ENCODE results near the gene MEIOSIN.

The MEIOSIN gene

GRCh38 chr19:45772912-45773311 lies 39.7 kb downstream of the MEIOSIN start:
- Histone ChIP-seq H3K23ac (ENCODE audit: low read depth, low read length, poor library complexity) (no peak overlapping the region), H3K18ac (ENCODE audit: low read length) (no peak overlapping the region), H2BK120ac (ENCODE audit: low read depth, low read length) (no peak overlapping the region), H3K4me3 (ENCODE audit: low read length in 2 of 2) (no peak overlapping the region), H3K27ac (replicated peaks; ENCODE audit: low read length) (no peak overlapping the region), H3K14ac (ENCODE audit: low read length) (no peak overlapping the region), H3K4ac (ENCODE audit: low read length) (no peak overlapping the region), H3K79me1 (ENCODE audit: low read depth, low read length) (peaks cover 2% of the 10 kb centered on the region), H4K91ac (ENCODE audit: low read depth, low read length, poor library complexity) (no peak overlapping the region), H2BK15ac (ENCODE audit: low read length) (no peak overlapping the region), H2AK5ac (ENCODE audit: low read depth, low read length) (no peak overlapping the region), H4K8ac (ENCODE audit: low read depth, low read length) (no peak overlapping the region), H3K4me1 (ENCODE audit: control insufficient read depth in 2 of 2, insufficient read depth in 1 of 2, low read depth in 1 of 2, low read length in 2 of 2) (peaks cover 5 to 6% of the 10 kb centered on the region in 2 donors), H3K27me3 (ENCODE audit: control insufficient read depth in 3 of 3, insufficient read depth in 3 of 3, low read depth in 1 of 3, low read length in 3 of 3) (no peaks in the 10 kb centered on the region), H2AFZ (ENCODE audit: low read length) (no peak overlapping the region), H2BK5ac (ENCODE audit: low read length) (no peak overlapping the region), H3K9me3 (replicated peaks in 1 of 2; ENCODE audit: control insufficient read depth in 2 of 2, insufficient read depth in 1 of 2, low read depth in 1 of 2, low read length in 2 of 2) (no peaks in the 10 kb centered on the region), H3K36me3 (replicated peaks in 1 of 2; ENCODE audit: control insufficient read depth in 2 of 2, insufficient read depth in 2 of 2, low read length in 2 of 2) (peaks cover 30 to 57% of the 10 kb centered on the region in 2 donors), H2BK12ac (ENCODE audit: low read length) (no peak overlapping the region), H3K9ac (ENCODE audit: low read depth, low read length, poor library complexity) (no peak overlapping the region), H3K4me2 (ENCODE audit: insufficient read depth, low read length, poor library complexity, severe bottlenecking) (no peak overlapping the region)
- no peak for DNase-seq (ENCODE audit: low spot score)
- WGBS, 2 donors (ENCODE audit: extremely low coverage in 2 of 2, insufficient read length in 2 of 2, insufficient replicate concordance in 1 of 2): no CpG with 5 or more reads among the region's 3 CpGs

GRCh38 chr19:45773384-45773783 lies 40.1 kb downstream of the MEIOSIN start:
- Histone ChIP-seq H2AFZ (ENCODE audit: low read length) (no peak overlapping the region), H2BK5ac (ENCODE audit: low read length) (no peak overlapping the region), H3K4me3 (ENCODE audit: low read length in 2 of 2) (no peak overlapping the region), H2BK12ac (ENCODE audit: low read length) (no peak overlapping the region), H2AK5ac (ENCODE audit: low read depth, low read length) (no peak overlapping the region), H3K18ac (ENCODE audit: low read length) (no peak overlapping the region), H2BK120ac (ENCODE audit: low read depth, low read length) (no peak overlapping the region), H3K79me1 (ENCODE audit: low read depth, low read length) (no peaks in the 10 kb centered on the region), H2BK15ac (ENCODE audit: low read length) (no peak overlapping the region), H4K91ac (ENCODE audit: low read depth, low read length, poor library complexity) (no peak overlapping the region), H3K23ac (ENCODE audit: low read depth, low read length, poor library complexity) (no peak overlapping the region), H4K8ac (ENCODE audit: low read depth, low read length) (no peak overlapping the region), H3K27ac (replicated peaks; ENCODE audit: low read length) (no peak overlapping the region), H3K14ac (ENCODE audit: low read length) (no peak overlapping the region), H3K36me3 (replicated peaks in 1 of 2; ENCODE audit: control insufficient read depth in 2 of 2, insufficient read depth in 2 of 2, low read length in 2 of 2) (peaks cover 32 to 62% of the 10 kb centered on the region in 2 donors), H3K4me2 (ENCODE audit: insufficient read depth, low read length, poor library complexity, severe bottlenecking) (no peak overlapping the region), H3K27me3 (ENCODE audit: control insufficient read depth in 3 of 3, insufficient read depth in 3 of 3, low read depth in 1 of 3, low read length in 3 of 3) (no peaks in the 10 kb centered on the region), H3K9ac (ENCODE audit: low read depth, low read length, poor library complexity) (no peak overlapping the region), H3K9me3 (replicated peaks in 1 of 2; ENCODE audit: control insufficient read depth in 2 of 2, insufficient read depth in 1 of 2, low read depth in 1 of 2, low read length in 2 of 2) (no peaks in the 10 kb centered on the region), H3K4me1 (ENCODE audit: control insufficient read depth in 2 of 2, insufficient read depth in 1 of 2, low read depth in 1 of 2, low read length in 2 of 2) (peaks cover 5 to 6% of the 10 kb centered on the region in 2 donors), H3K4ac (ENCODE audit: low read length) (no peak overlapping the region)
- DNase-seq (ENCODE audit: low spot score): no peak
- WGBS, 2 donors (ENCODE audit: extremely low coverage in 2 of 2, insufficient read length in 2 of 2, insufficient replicate concordance in 1 of 2): no CpG with 5 or more reads among the region's 2 CpGs

DNA sequence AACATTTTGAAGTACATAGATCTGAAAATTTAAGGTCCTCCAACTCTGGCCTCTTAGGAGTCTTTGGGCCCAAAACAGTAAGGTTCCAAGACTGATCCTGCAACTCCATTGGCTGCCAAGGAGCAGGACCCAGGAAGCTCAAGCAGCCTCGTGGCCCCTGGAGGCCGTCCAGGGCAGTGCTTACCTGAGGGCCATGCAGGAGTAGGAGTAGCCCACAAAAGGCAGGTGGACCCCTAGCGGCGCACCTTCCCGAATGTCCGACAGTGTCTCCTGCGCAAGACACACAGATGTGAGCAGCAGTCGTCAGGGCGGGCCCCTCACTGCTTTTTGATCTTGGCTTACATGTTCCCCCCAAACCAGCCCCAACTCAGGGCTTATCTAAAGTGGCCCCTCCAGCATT lies 41.5 kb downstream of the MEIOSIN start:
- WGBS, 2 donors (ENCODE audit: extremely low coverage in 2 of 2, insufficient read length in 2 of 2, insufficient replicate concordance in 1 of 2): no CpG with 5 or more reads among the region's 9 CpGs
- H3K27ac ChIP-seq (replicated peaks; ENCODE audit: low read length): no peak overlapping the region

GRCh38 chr19:45777395-45777961 lies 44.2 kb downstream of the MEIOSIN start:
- Histone ChIP-seq H3K27ac (replicated peaks; ENCODE audit: low read length) (no peak overlapping the region), H4K8ac (ENCODE audit: low read depth, low read length) (peak overlapping the region; percentile 32), H2AFZ (ENCODE audit: low read length) (no peak overlapping the region), H3K4ac (ENCODE audit: low read length) (peak overlapping the region; percentile 48), H3K9ac (ENCODE audit: low read depth, low read length, poor library complexity) (peak overlapping the region; percentile 3), H2BK15ac (ENCODE audit: low read length) (no peak overlapping the region), H3K18ac (ENCODE audit: low read length) (no peak overlapping the region), H2AK5ac (ENCODE audit: low read depth, low read length) (no peak overlapping the region), H2BK5ac (ENCODE audit: low read length) (peak overlapping the region; percentile 60), H3K4me2 (ENCODE audit: insufficient read depth, low read length, poor library complexity, severe bottlenecking) (no peak overlapping the region), H3K36me3 (replicated peaks in 1 of 2; ENCODE audit: control insufficient read depth in 2 of 2, insufficient read depth in 2 of 2, low read length in 2 of 2) (peaks cover 28 to 59% of the 10 kb centered on the region in 2 donors), H3K79me1 (ENCODE audit: low read depth, low read length) (no peaks in the 10 kb centered on the region), H3K14ac (ENCODE audit: low read length) (no peak overlapping the region), H2BK12ac (ENCODE audit: low read length) (no peak overlapping the region), H3K4me1 (ENCODE audit: control insufficient read depth in 2 of 2, insufficient read depth in 1 of 2, low read depth in 1 of 2, low read length in 2 of 2) (peaks cover 6 to 19% of the 10 kb centered on the region in 2 donors), H4K91ac (ENCODE audit: low read depth, low read length, poor library complexity) (peak overlapping the region; percentile 24), H3K23ac (ENCODE audit: low read depth, low read length, poor library complexity) (peak overlapping the region; percentile 96), H3K27me3 (ENCODE audit: control insufficient read depth in 3 of 3, insufficient read depth in 3 of 3, low read depth in 1 of 3, low read length in 3 of 3) (peaks cover 0 to 6% (median 0%) of the 10 kb centered on the region in 3 experiments), H3K4me3 (ENCODE audit: low read length in 2 of 2) (no peak overlapping the region), H2BK120ac (ENCODE audit: low read depth, low read length) (no peak overlapping the region), H3K9me3 (replicated peaks in 1 of 2; ENCODE audit: control insufficient read depth in 2 of 2, insufficient read depth in 1 of 2, low read depth in 1 of 2, low read length in 2 of 2) (no peaks in the 10 kb centered on the region)
- no peak for DNase-seq (ENCODE audit: low spot score)
- WGBS, 2 donors (ENCODE audit: extremely low coverage in 2 of 2, insufficient read length in 2 of 2, insufficient replicate concordance in 1 of 2): no CpG with 5 or more reads among the region's 34 CpGs

More for the DNA sequence above, 41.5 kb downstream of the MEIOSIN start:
- Histone ChIP-seq H2AFZ (ENCODE audit: low read length) (no peak overlapping the region), H2BK15ac (ENCODE audit: low read length) (no peak overlapping the region), H3K9ac (ENCODE audit: low read depth, low read length, poor library complexity) (no peak overlapping the region), H3K27me3 (ENCODE audit: control insufficient read depth in 3 of 3, insufficient read depth in 3 of 3, low read depth in 1 of 3, low read length in 3 of 3) (no peaks in the 10 kb centered on the region), H4K91ac (ENCODE audit: low read depth, low read length, poor library complexity) (no peak overlapping the region), H3K14ac (ENCODE audit: low read length) (no peak overlapping the region), H3K23ac (ENCODE audit: low read depth, low read length, poor library complexity) (no peak overlapping the region), H3K79me1 (ENCODE audit: low read depth, low read length) (no peaks in the 10 kb centered on the region), H3K9me3 (replicated peaks in 1 of 2; ENCODE audit: control insufficient read depth in 2 of 2, insufficient read depth in 1 of 2, low read depth in 1 of 2, low read length in 2 of 2) (no peaks in the 10 kb centered on the region), H3K4me2 (ENCODE audit: insufficient read depth, low read length, poor library complexity, severe bottlenecking) (no peak overlapping the region), H3K4ac (ENCODE audit: low read length) (no peak overlapping the region), H2AK5ac (ENCODE audit: low read depth, low read length) (no peak overlapping the region), H4K8ac (ENCODE audit: low read depth, low read length) (no peak overlapping the region), H3K18ac (ENCODE audit: low read length) (no peak overlapping the region), H2BK5ac (ENCODE audit: low read length) (no peak overlapping the region), H2BK12ac (ENCODE audit: low read length) (no peak overlapping the region), H3K4me3 (ENCODE audit: low read length in 2 of 2) (no peak overlapping the region), H3K36me3 (replicated peaks in 1 of 2; ENCODE audit: control insufficient read depth in 2 of 2, insufficient read depth in 2 of 2, low read length in 2 of 2) (peaks cover 32 to 75% of the 10 kb centered on the region in 2 donors), H2BK120ac (ENCODE audit: low read depth, low read length) (no peak overlapping the region), H3K4me1 (ENCODE audit: control insufficient read depth in 2 of 2, insufficient read depth in 1 of 2, low read depth in 1 of 2, low read length in 2 of 2) (peaks cover 4 to 11% of the 10 kb centered on the region in 2 donors)
- DNase-seq (ENCODE audit: low spot score): no peak
